Tibial nerve (tissue), 3 donors: ENCODE measurements around the gene WDR18.

Source experiments
- POLR2A ChIP-seq, 2 donors: fragments of 450-650 bp; IDR thresholded peaks; one replicate each; pipeline ENCODE4 v1.6.1; 2017; ENCODE audit warnings: antibody characterized with exemption in 2 of 2, mild to moderate bottlenecking in 2 of 2, moderate library complexity in 2 of 2
- TF ChIP-seq, protein P1 (sequence below), 5 experiments: fragments of 200-600 bp in 3 of 5; fragments of 450-650 bp in 2 of 5; sonication (generic) in 3 of 5; IDR thresholded peaks; one replicate each; pipeline ENCODE4 v1.5.1; 2016 to 2019; ENCODE audit warnings: antibody characterized with exemption in 5 of 5, mild to moderate bottlenecking in 3 of 5, moderate library complexity in 2 of 5

DNA sequence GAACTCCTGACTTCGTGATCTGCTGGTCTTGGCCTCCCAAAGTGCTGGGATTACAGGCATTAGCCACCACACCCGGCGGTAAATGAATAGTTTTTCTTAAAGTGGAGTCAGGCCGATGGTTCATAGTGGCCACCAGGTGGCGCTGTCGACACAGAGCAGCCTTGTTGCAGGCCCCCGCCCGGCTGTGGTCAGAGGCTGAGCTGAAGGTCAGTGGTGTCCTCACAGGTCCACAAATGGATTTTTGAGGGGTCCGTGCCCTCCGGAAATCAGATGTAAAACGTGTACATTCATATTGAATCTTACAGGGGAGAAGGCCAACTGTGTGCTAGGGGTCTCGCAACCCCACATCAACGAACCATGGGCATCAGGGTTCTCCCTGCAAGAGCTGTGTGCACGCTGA is 13.4 kb upstream of the WDR18 start:
- TF ChIP-seq, protein P1, sequence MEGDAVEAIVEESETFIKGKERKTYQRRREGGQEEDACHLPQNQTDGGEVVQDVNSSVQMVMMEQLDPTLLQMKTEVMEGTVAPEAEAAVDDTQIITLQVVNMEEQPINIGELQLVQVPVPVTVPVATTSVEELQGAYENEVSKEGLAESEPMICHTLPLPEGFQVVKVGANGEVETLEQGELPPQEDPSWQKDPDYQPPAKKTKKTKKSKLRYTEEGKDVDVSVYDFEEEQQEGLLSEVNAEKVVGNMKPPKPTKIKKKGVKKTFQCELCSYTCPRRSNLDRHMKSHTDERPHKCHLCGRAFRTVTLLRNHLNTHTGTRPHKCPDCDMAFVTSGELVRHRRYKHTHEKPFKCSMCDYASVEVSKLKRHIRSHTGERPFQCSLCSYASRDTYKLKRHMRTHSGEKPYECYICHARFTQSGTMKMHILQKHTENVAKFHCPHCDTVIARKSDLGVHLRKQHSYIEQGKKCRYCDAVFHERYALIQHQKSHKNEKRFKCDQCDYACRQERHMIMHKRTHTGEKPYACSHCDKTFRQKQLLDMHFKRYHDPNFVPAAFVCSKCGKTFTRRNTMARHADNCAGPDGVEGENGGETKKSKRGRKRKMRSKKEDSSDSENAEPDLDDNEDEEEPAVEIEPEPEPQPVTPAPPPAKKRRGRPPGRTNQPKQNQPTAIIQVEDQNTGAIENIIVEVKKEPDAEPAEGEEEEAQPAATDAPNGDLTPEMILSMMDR (IDR thresholded peaks at IDR 0.05) = peak in 4 of 5 experiments; percentile 13 to 44 (median 23)
- no peak for TF ChIP-seq POLR2A (IDR thresholded peaks at IDR 0.05)
